Neural crest cell (in vitro differentiated cells): ENCODE data around the gene VGLL4. TPM values are rescaled to one million over a fixed set of nuclear protein-coding genes. Genes with fewer than 3 reads are reported as not detected.

Experiments used
- DNase-seq: peaks from one replicate; pipeline ENCODE4 v3.0.0; 2021; ENCODE audit warnings: low read depth, mixed read lengths, low spot score
- H3K27ac Mint-ChIP-seq: one replicate; pipeline ENCODE4 v1.8.0; 2021; ENCODE audit warnings: mild to moderate bottlenecking, mixed read lengths; ENCODE audit not compliant: unreplicated experiment
- H3K27me3 Mint-ChIP-seq: 2 replicates; pipeline ENCODE4 v1.8.0; 2021; ENCODE audit warnings: low read depth, mild to moderate bottlenecking, mixed read lengths
- H3K36me3 Mint-ChIP-seq: 2 replicates; pipeline ENCODE4 v1.8.0; 2021; ENCODE audit warnings: low read depth, mild to moderate bottlenecking, mixed read lengths
- H3K4me1 Mint-ChIP-seq: 2 replicates; pipeline ENCODE4 v1.8.0; 2021; ENCODE audit warnings: mixed read lengths
- H3K4me3 Mint-ChIP-seq: one replicate; pipeline ENCODE4 v1.8.0; 2021; ENCODE audit warnings: mild to moderate bottlenecking, mixed read lengths
- H3K9me3 Mint-ChIP-seq: 2 replicates; pipeline ENCODE4 v1.8.0; 2021; ENCODE audit warnings: mixed read lengths
- CTCF ChIP-seq: fragments of 200-600 bp; sonication (generic); conservative IDR thresholded peaks from 2 replicates; pipeline ENCODE4 v1.5.0; 2021; ENCODE audit warnings: antibody characterized with exemption, mild to moderate bottlenecking
- total RNA-seq: library from RNA; stranded (reverse); gene quantifications from 2 replicates; pipeline ENCODE4 v1.2.1, GENCODE V29; 2021

VGLL4 gene
- total RNA-seq, 1 donor from 2014 or later: 82.8 TPM

GRCh38 chr3:11565492-11565891 is 78.2 kb downstream of the VGLL4 start:
- no peak overlapping the region for H3K4me3 Mint-ChIP-seq
- H3K9me3 Mint-ChIP-seq: no peaks in the 10 kb centered on the region
- TF ChIP-seq CTCF: no peak
- no peaks in the 10 kb centered on the region for H3K27me3 Mint-ChIP-seq
- peaks cover 21% of the 10 kb centered on the region for H3K36me3 Mint-ChIP-seq
- DNase-seq: no peak
- peaks cover 35% of the 10 kb centered on the region for H3K4me1 Mint-ChIP-seq
- peak overlapping the region; percentile 75 for H3K27ac Mint-ChIP-seq

GRCh38 chr3:11565072-11565471 is 78.6 kb downstream of the VGLL4 start:
- peaks cover 35% of the 10 kb centered on the region for H3K4me1 Mint-ChIP-seq
- peak overlapping the region; percentile 75 for H3K27ac Mint-ChIP-seq
- H3K27me3 Mint-ChIP-seq: no peaks in the 10 kb centered on the region
- H3K36me3 Mint-ChIP-seq: peaks cover 25% of the 10 kb centered on the region
- H3K4me3 Mint-ChIP-seq: no peak overlapping the region
- no peak for DNase-seq
- TF ChIP-seq CTCF: no peak
- no peaks in the 10 kb centered on the region for H3K9me3 Mint-ChIP-seq

GRCh38 chr3:11564577-11565001 is 79.1 kb downstream of the VGLL4 start:
- H3K4me3 Mint-ChIP-seq: no peak overlapping the region
- no peaks in the 10 kb centered on the region for H3K27me3 Mint-ChIP-seq
- peaks cover 39% of the 10 kb centered on the region for H3K4me1 Mint-ChIP-seq
- no peak for DNase-seq
- peaks cover 25% of the 10 kb centered on the region for H3K36me3 Mint-ChIP-seq
- no peak for TF ChIP-seq CTCF
- H3K9me3 Mint-ChIP-seq: no peaks in the 10 kb centered on the region
- H3K27ac Mint-ChIP-seq: no peak overlapping the region

GRCh38 chr3:11563865-11564185 is 79.9 kb downstream of the VGLL4 start:
- no peaks in the 10 kb centered on the region for H3K9me3 Mint-ChIP-seq
- H3K27me3 Mint-ChIP-seq: no peaks in the 10 kb centered on the region
- H3K27ac Mint-ChIP-seq: peak overlapping the region; percentile 35
- no peak for TF ChIP-seq CTCF
- peaks cover 25% of the 10 kb centered on the region for H3K36me3 Mint-ChIP-seq
- peaks cover 41% of the 10 kb centered on the region for H3K4me1 Mint-ChIP-seq
- DNase-seq: no peak
- peak overlapping the region; percentile 74 for H3K4me3 Mint-ChIP-seq

- peaks cover 41% of the 10 kb centered on the region for H3K4me1 Mint-ChIP-seq
- TF ChIP-seq CTCF: no peak
- no peaks in the 10 kb centered on the region for H3K9me3 Mint-ChIP-seq
- DNase-seq: no peak
- H3K36me3 Mint-ChIP-seq: peaks cover 25% of the 10 kb centered on the region
- peak overlapping the region; percentile 74 for H3K4me3 Mint-ChIP-seq
- H3K27ac Mint-ChIP-seq: peak overlapping the region; percentile 35
- no peaks in the 10 kb centered on the region for H3K27me3 Mint-ChIP-seq
Measured at GRCh38 chr3:11563159-11563864, 80.4 kb downstream of the VGLL4 start.
